ENCODE measurements around the gene TULP4.

TULP4 gene

DNA sequence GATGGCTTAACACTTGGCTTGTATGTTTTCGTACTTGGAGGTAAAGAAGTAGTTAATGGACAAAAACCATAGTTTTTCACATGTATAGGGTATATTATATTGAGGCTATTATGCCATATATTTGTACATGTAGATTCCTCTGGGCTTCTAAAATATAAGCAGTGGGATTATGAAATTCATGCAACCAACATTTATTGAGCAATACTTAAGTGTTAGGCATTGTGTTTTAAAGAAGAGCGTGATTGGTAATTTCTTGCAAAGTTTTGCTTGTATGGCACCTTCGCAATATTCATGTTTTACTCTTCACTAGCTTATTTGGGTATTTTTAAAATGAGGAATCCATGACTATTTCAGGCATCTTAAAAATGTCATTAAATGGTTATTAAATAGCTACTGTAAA, 2.5 kb downstream of the TULP4 start:
- no peak for DNase-seq (ENCODE audit: low read depth)
- TF ChIP-seq CTCF (IDR thresholded peaks at IDR 0.05; ENCODE audit: control insufficient read depth, insufficient read depth, low read depth, low read length, missing control alignments): no peak
- no peak overlapping the region for H3K4me3 ChIP-seq (ENCODE audit: control insufficient read depth, low read depth, low read length)

DNA sequence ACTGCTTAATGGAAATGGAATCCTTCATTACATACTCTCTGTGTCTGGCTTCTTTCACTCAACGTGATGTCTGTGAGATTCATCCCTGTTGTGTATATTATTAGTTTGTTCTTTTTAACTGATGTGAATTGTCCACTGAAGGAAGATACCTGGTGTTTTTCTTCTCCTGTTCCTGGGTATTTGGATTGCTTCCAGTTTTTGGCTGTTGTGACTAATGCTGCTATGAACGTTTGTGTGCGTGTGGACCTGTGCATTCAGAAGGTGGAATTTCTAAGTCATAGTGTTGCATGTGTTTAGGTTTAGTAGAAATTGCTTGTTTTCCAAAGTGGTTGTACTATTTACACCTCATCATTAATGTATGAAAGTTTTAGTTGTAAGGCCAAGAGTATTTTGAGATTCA, 3.8 kb downstream of the TULP4 start:
- no peak for TF ChIP-seq CTCF (IDR thresholded peaks at IDR 0.05; ENCODE audit: control insufficient read depth, insufficient read depth, low read depth, low read length, missing control alignments)
- no peak overlapping the region for H3K4me3 ChIP-seq (ENCODE audit: control insufficient read depth, low read depth, low read length)
- no peak for DNase-seq (ENCODE audit: low read depth)

GRCh38 chr6:158321960-158322359, 9.7 kb downstream of the TULP4 start:
- DNase-seq (ENCODE audit: low read depth): peak; percentile 61
- TF ChIP-seq CTCF (IDR thresholded peaks at IDR 0.05; ENCODE audit: control insufficient read depth, insufficient read depth, low read depth, low read length, missing control alignments): no peak
- no peak overlapping the region for H3K4me3 ChIP-seq (ENCODE audit: control insufficient read depth, low read depth, low read length)

GRCh38 chr6:158322400-158322723, 10.1 kb downstream of the TULP4 start:
- no peak overlapping the region for H3K4me3 ChIP-seq (ENCODE audit: control insufficient read depth, low read depth, low read length)
- DNase-seq (ENCODE audit: low read depth): no peak
- no peak for TF ChIP-seq CTCF (IDR thresholded peaks at IDR 0.05; ENCODE audit: control insufficient read depth, insufficient read depth, low read depth, low read length, missing control alignments)

- no peak overlapping the region for H3K4me3 ChIP-seq (ENCODE audit: control insufficient read depth, low read depth, low read length)
- peak; percentile 37 for DNase-seq (ENCODE audit: low read depth)
- TF ChIP-seq CTCF (IDR thresholded peaks at IDR 0.05; ENCODE audit: control insufficient read depth, insufficient read depth, low read depth, low read length, missing control alignments): no peak
These were observed 10.7 kb downstream of the TULP4 start for GRCh38 chr6:158322724-158323560.

- no peak overlapping the region for H3K4me3 ChIP-seq (ENCODE audit: control insufficient read depth, low read depth, low read length)
- DNase-seq (ENCODE audit: low read depth): no peak
- TF ChIP-seq CTCF (IDR thresholded peaks at IDR 0.05; ENCODE audit: control insufficient read depth, insufficient read depth, low read depth, low read length, missing control alignments): no peak
These were observed 11.3 kb downstream of the TULP4 start for GRCh38 chr6:158323561-158323958.
